B cell (primary cell): ENCODE results near the gene HLA-DQA2. TPM values are rescaled to one million over a fixed set of nuclear protein-coding genes. Genes with fewer than 3 reads are reported as not detected.

Experiments
- ATAC-seq: fragments of 200-7000 bp; cut with Tn5 transposase; one replicate; pipeline ENCODE4 v1.10.0; 2021; ENCODE audit warnings: low read depth, mild to moderate bottlenecking, moderate number of reproducible peaks, moderate library complexity
- CTCF ChIA-PET: fragments of 350-600 bp; sonication (Branson Sonifier 250); formaldehyde crosslinking; loops from one replicate; lab custom pipeline; 2021; ENCODE audit warnings: antibody characterized with exemption, inconsistent platforms; lab: Charles Lee
- POLR2A ChIA-PET: fragments of 350-600 bp; sonication (Branson Sonifier 250); formaldehyde crosslinking; loops from one replicate; lab custom pipeline; 2021; ENCODE audit warnings: antibody characterized with exemption; lab: Charles Lee
- DNase-seq: peaks from one replicate; pipeline ENCODE4 v3.0.0; 2013
- H2AFZ ChIP-seq: 2 replicates; pipeline ENCODE4 v1.6.1; 2012; ENCODE audit warnings: mild to moderate bottlenecking, low read depth, low read length; ENCODE audit not compliant: insufficient read depth, poor library complexity, severe bottlenecking
- H3K27ac ChIP-seq, 2 donors: 1 replicate in 1 of 2; 2 replicates in 1 of 2; pipeline ENCODE4 v1.5.1; 2012 to 2013; ENCODE audit warnings: low read length in 2 of 2, mild to moderate bottlenecking in 2 of 2, moderate library complexity in 1 of 2
- H3K27me3 ChIP-seq, 4 experiments: fragments of 200-600 bp in 1 of 4; sonication (generic) in 1 of 4; replicated peaks in 1 of 4; 1 replicate in 2 of 4; 2 replicates in 2 of 4; pipeline versions ENCODE4 v1.6.1 to v1.7.0; 2013 to 2016; ENCODE audit warnings: low read length in 3 of 4, mild to moderate bottlenecking in 2 of 4, mixed read lengths in 1 of 4, moderate library complexity in 1 of 4; ENCODE audit not compliant: insufficient read depth in 4 of 4, control insufficient read depth in 3 of 4; ENCODE audit errors: control extremely low read depth in 1 of 4
- H3K36me3 ChIP-seq, 2 experiments: replicated peaks in 1 of 2; 1 replicate in 1 of 2; 2 replicates in 1 of 2; pipeline versions ENCODE4 v1.6.1 to v1.7.1; 2013; ENCODE audit warnings: low read length in 1 of 2; ENCODE audit not compliant: insufficient read depth in 2 of 2, control insufficient read depth in 1 of 2; ENCODE audit errors: control extremely low read depth in 1 of 2, extremely low read depth in 1 of 2
- H3K4me1 ChIP-seq, 2 donors: fragments of 200-600 bp in 1 of 2; sonication (generic) in 1 of 2; 1 replicate in 1 of 2; 2 replicates in 1 of 2; pipeline versions ENCODE4 v1.5.1 to v1.6.1; 2013 to 2017; ENCODE audit warnings: low read length in 2 of 2; ENCODE audit not compliant: control insufficient read depth in 2 of 2, insufficient read depth in 2 of 2
- H3K4me2 ChIP-seq: replicated peaks from 2 replicates; pipeline ENCODE3; 2012; ENCODE audit warnings: mild to moderate bottlenecking, low read depth, low read length; ENCODE audit not compliant: poor library complexity, severe bottlenecking
- H3K4me3 ChIP-seq, 5 experiments: fragments of 200-600 bp in 1 of 5; sonication (generic) in 1 of 5; 1 replicate in 3 of 5; 2 replicates in 2 of 5; pipeline versions ENCODE4 v1.5.1 to v1.7.0; 2011 to 2016; ENCODE audit warnings: low read length in 4 of 5, mild to moderate bottlenecking in 4 of 5, low read depth in 2 of 5, control low read depth in 1 of 5, moderate library complexity in 1 of 5; ENCODE audit not compliant: insufficient read depth in 1 of 5; ENCODE audit errors: control extremely low read depth in 1 of 5, extremely low read depth in 1 of 5
- H3K79me2 ChIP-seq: fragments of 200-600 bp; sonication (generic); one replicate; pipeline ENCODE4 v1.6.0; 2016; ENCODE audit warnings: low read length; ENCODE audit not compliant: control insufficient read depth, insufficient read depth
- H3K9ac ChIP-seq: fragments of 200-600 bp; sonication (generic); 2 replicates; pipeline ENCODE4 v1.6.1; 2017; ENCODE audit warnings: mild to moderate bottlenecking, low read length, moderate library complexity
- H3K9me3 ChIP-seq, 3 donors: one replicate each; pipeline versions ENCODE4 v1.6.1 to v1.7.1; 2013; ENCODE audit warnings: low read length in 2 of 3; ENCODE audit not compliant: control insufficient read depth in 2 of 3, insufficient read depth in 1 of 3; ENCODE audit errors: control extremely low read depth in 1 of 3
- H4K20me1 ChIP-seq: 2 replicates; pipeline ENCODE4 v1.6.0; 2012; ENCODE audit warnings: mild to moderate bottlenecking, low read length; ENCODE audit not compliant: insufficient read depth, control insufficient read depth, poor library complexity, severe bottlenecking
- H3K27ac Mint-ChIP-seq: one replicate; pipeline ENCODE4 v1.8.0; 2021; ENCODE audit warnings: mixed read lengths
- H3K27me3 Mint-ChIP-seq: one replicate; pipeline ENCODE4 v1.8.0; 2021; ENCODE audit warnings: mixed read lengths
- H3K4me1 Mint-ChIP-seq: one replicate; pipeline ENCODE4 v1.8.0; 2021; ENCODE audit warnings: mixed read lengths
- H3K4me3 Mint-ChIP-seq: one replicate; pipeline ENCODE4 v1.8.0; 2021; ENCODE audit warnings: mixed read lengths
- H3K9me3 Mint-ChIP-seq: one replicate; pipeline ENCODE4 v1.8.0; 2022; ENCODE audit warnings: mixed read lengths; ENCODE audit not compliant: insufficient read depth
- CTCF ChIP-seq: fragments of 200-600 bp; IDR thresholded peaks from one replicate; pipeline ENCODE4 v1.8.0; 2022; ENCODE audit warnings: antibody characterized with exemption, mild to moderate bottlenecking
- EZH2 ChIP-seq: IDR thresholded peaks from 2 replicates; pipeline ENCODE4 v1.6.1; 2012; ENCODE audit warnings: borderline replicate concordance, low read depth, mild to moderate bottlenecking, moderate library complexity, low read length; ENCODE audit not compliant: insufficient read depth, poor library complexity, severe bottlenecking
- intact Hi-C: fragments of 100-400 bp; cut with micrococcal nuclease; formaldehyde crosslinking; loops from one replicate; pipeline ENCODE4 v1.10.0; 2022
- polyA plus RNA-seq: library from polyadenylated mRNA; depleted of rRNA; stranded (reverse); fragments of >200 nt; gene quantifications from 2 replicates; pipeline ENCODE4 v1.2.3, GENCODE V29; 2012
- total RNA-seq, 2 donors: library from RNA; stranded (reverse); fragments of 120-200 nt in 1 of 2; gene quantifications; 1 replicate in 1 of 2; 2 replicates in 1 of 2; pipeline versions ENCODE4 v1.2.3 to v1.2.4, GENCODE V29; 2013 to 2022

Gene HLA-DQA2
- total and polyA plus RNA-seq, 2 donors (not counting 1 experiment from before 2014, with no cell fraction given): 14.5 to 171 TPM

GRCh38 chr6:32709625-32710024 lies 31.6 kb upstream of the HLA-DQA2 start:
- no peaks in the 10 kb centered on the region for H3K9me3 Mint-ChIP-seq

GRCh38 chr6:32713241-32713640 lies 27.9 kb upstream of the HLA-DQA2 start:
- no peak overlapping the region for H3K27ac Mint-ChIP-seq
- H3K4me3 ChIP-seq: no peak overlapping the region
- H4K20me1 ChIP-seq: no peaks in the 10 kb centered on the region
- no peak overlapping the region for H3K4me2 ChIP-seq
- TF ChIP-seq CTCF: no peak
- TF ChIP-seq EZH2: no peak
- no peaks in the 10 kb centered on the region for H3K36me3 ChIP-seq
- H3K4me1 Mint-ChIP-seq: no peaks in the 10 kb centered on the region
- no peak overlapping the region for H3K27ac ChIP-seq
- no peak overlapping the region for H3K9ac ChIP-seq
- intact Hi-C loops: no loop called here
- no peak overlapping the region for H3K4me3 Mint-ChIP-seq
- no peak overlapping the region for H2AFZ ChIP-seq
- DNase-seq (no peak), ATAC-seq (no peak)
- POLR2A ChIA-PET: no interaction called here
- no peaks in the 10 kb centered on the region for H3K9me3 ChIP-seq
- H3K79me2 ChIP-seq: no peaks in the 10 kb centered on the region
- H3K4me1 ChIP-seq: no peaks in the 10 kb centered on the region
- H3K27me3 ChIP-seq: no peaks in the 10 kb centered on the region
- CTCF ChIA-PET: no interaction called here
- no peaks in the 10 kb centered on the region for H3K9me3 Mint-ChIP-seq
- H3K27me3 Mint-ChIP-seq: no peaks in the 10 kb centered on the region

More at GRCh38 chr6:32709625-32710024, 31.6 kb upstream of the HLA-DQA2 start:
- Histone ChIP-seq H3K4me1 (no peaks in the 10 kb centered on the region), H3K27me3 (no peaks in the 10 kb centered on the region), H3K36me3 (no peaks in the 10 kb centered on the region), H4K20me1 (no peaks in the 10 kb centered on the region), H3K9me3 (no peaks in the 10 kb centered on the region), H3K9ac (no peak overlapping the region), H3K27ac (no peak overlapping the region), H3K4me3 (no peak overlapping the region), H3K4me2 (no peak overlapping the region), H3K79me2 (no peaks in the 10 kb centered on the region), H2AFZ (no peak overlapping the region)
- Mint-ChIP-seq H3K4me1 (no peaks in the 10 kb centered on the region), H3K4me3 (no peak overlapping the region), H3K27ac (no peak overlapping the region), H3K27me3 (no peaks in the 10 kb centered on the region)
- TF ChIP-seq EZH2 (no peak), CTCF (no peak)
- ATAC-seq: no peak
- ChIA-PET POLR2A (no interaction called here), CTCF (interaction anchor here (1.3 kb wide), 1 partner anchor 9 kb away, joined by 4 read pairs; no protein-coding TSS in a partner anchor)
- intact Hi-C loops: no loop called here
- no peak for DNase-seq
